GM23338 (cell line): ENCODE results near the gene DOLPP1. TPM values are rescaled to one million over a fixed set of nuclear protein-coding genes. Genes with fewer than 3 reads are reported as not detected.

ENCODE experiments used
- ATAC-seq: fragments of 200-7000 bp; cut with Tn5 transposase; 3 replicates; pipeline ENCODE4 v1.9.1; 2020
- DNase-seq: peaks from one replicate; pipeline ENCODE4 v3.0.0-alpha.2; 2015; ENCODE audit warnings: low spot score
- H2AFZ ChIP-seq: fragments of 200-600 bp; sonication (generic); 2 replicates; pipeline ENCODE4 v1.8.0; 2016; ENCODE audit warnings: antibody characterized with exemption, mild to moderate bottlenecking, moderate library complexity
- H3F3A ChIP-seq: fragments of 200-600 bp; sonication (generic); replicated peaks from 2 replicates; pipeline ENCODE4 v1.8.0; 2017; ENCODE audit warnings: antibody characterized with exemption, mixed run types, low read depth
- H3K27ac ChIP-seq: fragments of 200-600 bp; sonication (generic); 2 replicates; pipeline ENCODE4 v1.6.1; 2016; ENCODE audit warnings: low read depth
- H3K27me3 ChIP-seq: fragments of 200-600 bp; sonication (generic); 2 replicates; pipeline ENCODE4 v1.8.0; 2016; ENCODE audit warnings: mild to moderate bottlenecking, mixed run types, moderate library complexity; ENCODE audit not compliant: insufficient read depth
- H3K36me3 ChIP-seq: fragments of 200-600 bp; sonication (generic); 2 replicates; pipeline ENCODE4 v1.8.0; 2016; ENCODE audit warnings: mild to moderate bottlenecking; ENCODE audit not compliant: insufficient read depth
- H3K4me1 ChIP-seq: fragments of 200-600 bp; sonication (generic); 2 replicates; pipeline ENCODE4 v1.8.0; 2016; ENCODE audit warnings: mild to moderate bottlenecking, moderate library complexity; ENCODE audit not compliant: insufficient read depth
- H3K4me2 ChIP-seq: fragments of 200-600 bp; sonication (generic); 2 replicates; pipeline ENCODE4 v1.7.1; 2017; ENCODE audit warnings: mixed run types
- H3K4me3 ChIP-seq: fragments of 200-600 bp; sonication (generic); 2 replicates; pipeline ENCODE4 v1.6.1; 2016; ENCODE audit warnings: mixed run types
- H3K79me2 ChIP-seq: fragments of 200-600 bp; sonication (generic); replicated peaks from 2 replicates; pipeline ENCODE4 v1.8.0; 2017; ENCODE audit warnings: mild to moderate bottlenecking; ENCODE audit not compliant: insufficient read depth
- H3K9me2 ChIP-seq: fragments of 200-600 bp; sonication (generic); 2 replicates; pipeline ENCODE4 v1.8.0; 2017; ENCODE audit not compliant: insufficient read depth
- H4K20me1 ChIP-seq: fragments of 200-600 bp; sonication (generic); replicated peaks from 2 replicates; pipeline ENCODE4 v1.8.0; 2017; ENCODE audit warnings: mild to moderate bottlenecking; ENCODE audit not compliant: insufficient read depth
- H3K27ac Mint-ChIP-seq: 2 replicates; pipeline ENCODE4 v1.8.0; 2020; ENCODE audit warnings: inconsistent platforms, mild to moderate bottlenecking, moderate library complexity, mixed read lengths
- H3K27me3 Mint-ChIP-seq: 3 replicates; pipeline ENCODE4 v1.8.0; 2022; ENCODE audit warnings: low read depth, mild to moderate bottlenecking, moderate library complexity, mixed read lengths, inconsistent platforms; ENCODE audit not compliant: insufficient read depth, poor library complexity
- H3K36me3 Mint-ChIP-seq: 3 replicates; pipeline ENCODE4 v1.8.0; 2021; ENCODE audit warnings: low read depth, mild to moderate bottlenecking, inconsistent platforms, moderate library complexity, mixed read lengths
- H3K4me1 Mint-ChIP-seq: 3 replicates; pipeline ENCODE4 v1.8.0; 2020; ENCODE audit warnings: mild to moderate bottlenecking, inconsistent platforms, mixed read lengths
- H3K4me3 Mint-ChIP-seq: 3 replicates; pipeline ENCODE4 v1.8.0; 2021; ENCODE audit warnings: moderate library complexity, mild to moderate bottlenecking, inconsistent platforms, mixed read lengths
- H3K9me3 Mint-ChIP-seq: 3 replicates; pipeline ENCODE4 v1.8.0; 2020; ENCODE audit warnings: moderate library complexity, mild to moderate bottlenecking, inconsistent platforms, mixed read lengths
- CTCF ChIP-seq, 2 experiments: fragments of 200-600 bp in 1 of 2; sonication (generic) in 1 of 2; conservative IDR thresholded peaks; 2 replicates each; pipeline versions ENCODE4 v1.5.1 to v1.6.1; 2016 to 2017; ENCODE audit warnings: antibody characterized with exemption in 2 of 2, low read depth in 2 of 2, mild to moderate bottlenecking in 2 of 2, moderate library complexity in 1 of 2
- EZH2 ChIP-seq: fragments of 200-600 bp; sonication (generic); IDR thresholded peaks from one replicate; pipeline ENCODE4 v1.8.0; 2017; ENCODE audit warnings: antibody characterized with exemption, mild to moderate bottlenecking, low read depth; ENCODE audit not compliant: unreplicated experiment
- NANOG ChIP-seq: IDR thresholded peaks from 2 replicates; pipeline ENCODE4 v1.6.1; 2016; ENCODE audit warnings: antibody characterized with exemption, borderline replicate concordance
- STAT1 ChIP-seq: IDR thresholded peaks from one replicate; pipeline ENCODE4 v1.6.1; 2016; ENCODE audit warnings: antibody characterized with exemption; ENCODE audit not compliant: unreplicated experiment
- ZNF114 ChIP-seq: fragments of 250-450 bp; sonication (Bioruptor Pico); IDR thresholded peaks from 2 replicates; pipeline ENCODE4 v1.5.0; 2020; ENCODE audit warnings: mild to moderate bottlenecking, moderate library complexity
- ZNF462 ChIP-seq: fragments of 250-450 bp; sonication (Bioruptor Pico); IDR thresholded peaks from 2 replicates; pipeline ENCODE4 v1.5.0; 2020; ENCODE audit warnings: mild to moderate bottlenecking, moderate library complexity
- polyA plus RNA-seq: library from polyadenylated mRNA; unstranded; fragments of >200 nt; fragmentation: Nextera tagmentation; extraction: Ambion mirVana; gene quantifications from 2 replicates; pipeline ENCODE4 v1.2.1, GENCODE V29; 2016
- total RNA-seq: library from RNA; depleted of rRNA; stranded (reverse); fragments of >200 nt; shearing (Covaris generic); gene quantifications from 2 replicates; pipeline ENCODE4 v1.2.3, GENCODE V29; 2014

DOLPP1 gene
- total and polyA plus RNA-seq, 2 experiments from 2014 or later = 23.3 to 31.9 TPM

GRCh38 chr9:129101279-129101678 lies 20.4 kb downstream of the DOLPP1 start (continued):
- TF ChIP-seq ZNF462 (CRISPR knock-in tag) (no peak), EZH2 (no peak)

- Mint-ChIP-seq H3K9me3 (no peaks in the 10 kb centered on the region), H3K27ac (no peak overlapping the region), H3K36me3 (no peaks in the 10 kb centered on the region), H3K4me3 (no peak overlapping the region), H3K27me3 (peaks cover 15% of the 10 kb centered on the region), H3K4me1 (peaks cover 4% of the 10 kb centered on the region)
- H3K9me2 ChIP-seq = no peaks in the 10 kb centered on the region
- H3K27me3 ChIP-seq = no peaks in the 10 kb centered on the region
- peaks cover 4% of the 10 kb centered on the region; the same call in 1 of the 2 replicates for H3K4me1 ChIP-seq
- DNase-seq (no peak), ATAC-seq (no peak)
- no peaks in the 10 kb centered on the region for H3K79me2 ChIP-seq
- no peak overlapping the region for H2AFZ ChIP-seq
- H3F3A ChIP-seq = no peaks in the 10 kb centered on the region
- no peak overlapping the region for H3K4me3 ChIP-seq
- peaks cover 4% of the 10 kb centered on the region; the same call in 1 of the 2 replicates for H4K20me1 ChIP-seq
- H3K36me3 ChIP-seq = no peaks in the 10 kb centered on the region
- no peak overlapping the region for H3K27ac ChIP-seq
- no peak overlapping the region for H3K4me2 ChIP-seq
- TF ChIP-seq ZNF462 (CRISPR knock-in tag) (no peak), NANOG (no peak), ZNF114 (no peak), CTCF (conservative IDR thresholded peaks at IDR 0.05; ENCODE audit: low read depth in 2 of 2) (no peak), STAT1 (no peak), EZH2 (no peak)
Measured at GRCh38 chr9:129102095-129102525, 21.2 kb downstream of the DOLPP1 start.
